GM21390 (cell line): ENCODE data around the gene ABL1.

ENCODE experiments used
- ATAC-seq: cut with Tn5 transposase; IDR thresholded peaks from one replicate; pipeline ENCODE4 v1.9.1; 2021; ENCODE audit not compliant: unreplicated experiment

The ABL1 gene

DNA sequence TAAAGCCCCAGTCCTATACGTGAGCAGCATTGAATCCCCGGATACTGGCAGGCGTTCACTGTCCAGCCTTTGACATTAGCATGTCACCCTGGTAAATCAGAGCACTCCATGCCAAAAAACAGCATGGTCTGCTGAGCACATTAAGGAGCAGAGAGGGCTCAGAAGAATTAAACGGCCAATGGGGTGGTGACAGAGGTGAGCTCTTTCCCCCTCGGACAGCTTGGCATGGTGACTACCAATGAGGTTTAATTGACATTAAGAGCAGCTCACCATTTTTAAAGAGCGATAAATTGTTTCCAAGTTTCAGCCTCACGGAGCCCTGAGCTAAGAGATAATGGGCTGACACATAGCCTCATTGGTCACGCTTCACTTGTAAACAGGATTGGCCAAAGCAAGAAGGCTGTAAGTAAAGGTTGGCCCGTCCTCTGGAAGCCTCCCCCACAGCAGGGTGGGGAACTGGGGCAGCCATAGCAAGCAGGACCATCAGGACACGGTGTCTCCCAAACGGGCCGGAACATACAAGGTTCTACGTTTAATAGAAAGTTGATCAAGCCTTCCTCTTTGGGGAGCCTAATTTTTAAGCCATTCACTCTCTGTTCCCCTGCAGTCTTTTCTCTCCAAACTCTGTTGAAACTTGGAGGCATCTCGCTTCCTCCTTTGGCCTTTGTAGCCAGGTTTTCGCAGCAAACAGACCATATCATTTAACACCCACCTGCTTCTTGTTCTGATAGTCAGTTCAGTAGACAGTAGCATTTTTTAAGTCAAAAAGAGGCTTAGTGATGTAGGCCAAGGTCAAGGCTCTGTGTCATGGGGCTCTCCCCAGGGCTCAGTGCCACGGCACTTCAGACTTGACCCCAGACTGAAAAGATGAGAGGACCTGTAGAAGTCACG is 35.7 kb downstream of the ABL1 start:
- no peak for ATAC-seq

DNA sequence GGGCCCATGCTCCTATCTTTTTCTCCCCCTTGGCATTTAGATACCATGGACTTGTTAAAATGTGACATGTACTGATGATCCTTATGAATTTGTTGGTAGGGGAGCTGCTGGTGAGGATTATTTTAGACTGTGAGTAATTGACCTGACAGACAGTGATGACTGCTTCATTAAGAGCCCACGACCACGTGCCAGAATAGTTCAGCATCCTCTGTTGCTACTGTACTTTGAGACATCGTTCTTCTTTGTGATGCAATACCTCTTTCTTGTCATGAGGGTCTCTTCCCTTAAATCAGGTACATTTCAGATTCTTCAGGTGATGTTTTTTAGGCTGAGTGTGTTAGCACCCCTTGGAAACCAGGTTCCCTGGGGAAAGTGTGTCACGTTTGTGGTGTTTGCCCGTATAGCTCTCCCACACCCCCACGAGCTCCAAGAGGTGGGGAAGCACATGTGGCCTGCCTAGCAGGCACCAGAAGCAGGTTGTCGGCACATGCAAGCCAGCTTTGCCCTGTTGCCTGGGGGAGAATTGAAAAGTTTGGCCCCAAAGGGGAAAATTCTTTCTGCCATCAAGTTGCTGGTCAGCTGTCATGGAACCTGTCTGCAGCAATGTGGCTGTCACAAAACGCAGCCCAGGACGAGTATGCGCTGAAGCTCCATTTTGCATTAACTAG is 36.5 kb downstream of the ABL1 start:
- no peak for ATAC-seq

DNA sequence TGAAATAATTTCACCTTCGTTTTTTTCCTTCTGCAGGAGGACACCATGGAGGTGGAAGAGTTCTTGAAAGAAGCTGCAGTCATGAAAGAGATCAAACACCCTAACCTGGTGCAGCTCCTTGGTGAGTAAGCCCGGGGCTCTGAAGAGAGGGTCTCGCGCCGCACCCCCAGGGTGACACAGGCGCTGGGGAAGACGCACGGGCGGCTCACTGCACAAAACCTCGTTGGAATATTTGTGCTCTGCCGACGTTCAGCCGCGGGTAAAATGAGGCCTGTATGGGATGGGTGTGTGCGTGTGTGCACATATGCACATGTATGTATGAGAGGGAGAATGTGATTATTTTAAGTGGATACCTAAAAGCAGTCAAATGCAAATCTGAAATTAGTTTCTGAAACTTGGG is 37.0 kb downstream of the ABL1 start:
- no peak for ATAC-seq

GRCh38 chr9:130872508-130872907 is 37.5 kb downstream of the ABL1 start:
- ATAC-seq = no peak

- ATAC-seq = no peak
These were observed 38.0 kb downstream of the ABL1 start for GRCh38 chr9:130872912-130873503.

DNA sequence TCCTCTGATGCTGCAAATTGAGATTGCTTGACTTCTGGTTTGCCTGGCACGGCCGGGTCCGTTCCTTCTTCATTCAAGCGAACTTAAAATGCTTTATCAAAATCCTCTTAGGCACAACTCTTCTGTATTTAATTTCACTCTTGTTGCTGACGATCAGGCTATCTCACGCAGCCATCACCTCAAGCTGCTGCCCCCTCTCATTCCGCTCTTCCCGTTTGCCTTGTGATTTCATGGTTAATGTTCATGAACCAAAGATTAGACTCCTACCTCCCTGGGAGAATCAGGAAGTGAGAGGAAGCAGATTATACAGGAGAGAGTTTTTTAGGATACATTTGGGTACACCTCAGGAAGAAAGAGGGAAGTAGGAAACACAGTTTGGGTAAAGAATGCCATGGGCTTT is 38.9 kb downstream of the ABL1 start:
- no peak for ATAC-seq

GRCh38 chr9:130874783-130875182 is 39.7 kb downstream of the ABL1 start:
- no peak for ATAC-seq

DNA sequence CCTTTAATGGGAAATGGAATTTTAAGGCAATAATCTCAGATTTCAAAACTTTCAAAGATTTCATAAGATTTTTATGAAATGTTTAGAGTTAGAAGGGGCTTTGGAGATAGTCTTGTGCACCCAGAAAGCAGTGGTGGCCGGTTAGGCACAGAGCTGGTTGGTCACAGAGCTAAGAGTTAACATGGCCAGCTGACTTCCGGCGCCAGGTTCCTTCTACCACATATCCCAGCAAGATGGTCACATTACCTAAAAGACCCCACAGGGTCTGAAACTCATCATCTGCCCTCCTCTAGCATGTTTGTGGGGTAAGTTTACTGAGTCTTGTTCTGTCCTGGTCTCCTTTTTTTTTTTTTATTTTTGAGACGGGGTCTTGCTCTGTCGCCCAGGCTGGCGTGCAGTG is 42.2 kb downstream of the ABL1 start:
- no peak for ATAC-seq

DNA sequence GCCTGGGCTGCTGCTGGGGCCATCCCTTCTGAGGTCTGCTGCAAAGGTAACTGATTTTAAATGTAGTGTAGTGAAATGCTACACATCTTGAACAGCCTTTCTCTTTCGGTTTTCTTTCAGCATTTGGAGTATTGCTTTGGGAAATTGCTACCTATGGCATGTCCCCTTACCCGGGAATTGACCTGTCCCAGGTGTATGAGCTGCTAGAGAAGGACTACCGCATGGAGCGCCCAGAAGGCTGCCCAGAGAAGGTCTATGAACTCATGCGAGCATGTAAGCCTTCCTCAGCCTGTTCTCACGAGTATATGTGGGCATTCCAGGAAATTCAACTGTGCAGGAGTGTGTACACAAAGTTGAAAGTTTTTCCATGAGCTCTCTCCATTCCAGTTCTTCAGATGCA is 43.2 kb downstream of the ABL1 start:
- no peak for ATAC-seq

GRCh38 chr9:130879863-130880411 is 44.9 kb downstream of the ABL1 start:
- ATAC-seq = no peak

- no peak for ATAC-seq
These were observed 45.7 kb downstream of the ABL1 start for GRCh38 chr9:130880599-130881220.

DNA sequence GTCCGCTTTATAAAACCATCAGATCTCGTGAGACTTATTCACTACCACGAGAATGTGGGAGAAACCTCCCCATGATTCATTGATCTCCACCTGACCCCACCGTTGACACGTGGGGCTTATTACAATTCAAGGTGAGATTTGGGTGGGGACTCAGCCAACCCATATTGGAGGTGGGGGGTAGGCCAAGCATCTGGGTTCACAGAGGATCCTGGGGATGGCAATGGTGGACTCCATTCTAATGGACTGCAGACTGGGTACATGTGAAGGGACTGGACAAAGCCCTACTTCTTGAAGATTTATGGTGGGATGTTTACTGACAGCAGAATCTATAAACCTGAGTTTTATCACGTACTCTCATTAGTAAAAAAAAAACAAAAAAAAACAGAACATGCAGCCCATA is 46.5 kb downstream of the ABL1 start:
- ATAC-seq = no peak

GRCh38 chr9:130882696-130883225 is 47.7 kb downstream of the ABL1 start:
- ATAC-seq = no peak

DNA sequence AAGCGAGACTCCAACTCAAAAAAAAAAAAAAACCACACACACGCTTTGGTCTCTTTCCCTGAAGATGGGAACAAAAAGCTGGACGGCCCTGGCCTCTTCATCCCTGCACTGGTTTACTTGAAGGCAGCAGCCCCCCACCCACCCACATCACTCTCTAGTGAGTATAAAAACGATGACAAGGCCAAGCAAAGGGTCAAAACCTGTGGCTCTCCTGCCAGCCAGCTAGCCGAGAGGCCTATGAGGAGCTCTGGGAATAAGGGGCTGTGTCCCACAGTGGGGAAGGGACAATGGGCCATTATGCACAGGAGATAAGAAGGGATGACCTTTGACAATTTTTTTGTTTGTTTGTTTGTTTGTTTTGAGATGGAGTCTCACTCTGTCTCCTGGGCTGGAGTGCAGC is 48.4 kb downstream of the ABL1 start:
- no peak for ATAC-seq

DNA sequence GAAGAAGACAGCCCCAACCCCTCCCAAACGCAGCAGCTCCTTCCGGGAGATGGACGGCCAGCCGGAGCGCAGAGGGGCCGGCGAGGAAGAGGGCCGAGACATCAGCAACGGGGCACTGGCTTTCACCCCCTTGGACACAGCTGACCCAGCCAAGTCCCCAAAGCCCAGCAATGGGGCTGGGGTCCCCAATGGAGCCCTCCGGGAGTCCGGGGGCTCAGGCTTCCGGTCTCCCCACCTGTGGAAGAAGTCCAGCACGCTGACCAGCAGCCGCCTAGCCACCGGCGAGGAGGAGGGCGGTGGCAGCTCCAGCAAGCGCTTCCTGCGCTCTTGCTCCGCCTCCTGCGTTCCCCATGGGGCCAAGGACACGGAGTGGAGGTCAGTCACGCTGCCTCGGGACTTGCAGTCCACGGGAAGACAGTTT is 49.1 kb downstream of the ABL1 start:
- no peak for ATAC-seq

GRCh38 chr9:130884542-130885483 is 49.8 kb downstream of the ABL1 start:
- ATAC-seq = no peak

- ATAC-seq = no peak
These were observed 50.7 kb downstream of the ABL1 start for GRCh38 chr9:130885484-130886375.

DNA sequence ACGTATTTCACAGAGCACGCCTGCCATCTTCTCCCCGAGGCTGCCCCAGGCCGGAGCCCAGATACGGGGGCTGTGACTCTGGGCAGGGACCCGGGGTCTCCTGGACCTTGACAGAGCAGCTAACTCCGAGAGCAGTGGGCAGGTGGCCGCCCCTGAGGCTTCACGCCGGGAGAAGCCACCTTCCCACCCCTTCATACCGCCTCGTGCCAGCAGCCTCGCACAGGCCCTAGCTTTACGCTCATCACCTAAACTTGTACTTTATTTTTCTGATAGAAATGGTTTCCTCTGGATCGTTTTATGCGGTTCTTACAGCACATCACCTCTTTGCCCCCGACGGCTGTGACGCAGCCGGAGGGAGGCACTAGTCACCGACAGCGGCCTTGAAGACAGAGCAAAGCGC is 51.9 kb downstream of the ABL1 start:
- no peak for ATAC-seq
